SK-N-MC (cell line): ENCODE measurements around the gene REEP6.

ENCODE experiments used
- EZH2 ChIP-seq: fragments of 200-600 bp; sonication (generic); IDR thresholded peaks from one replicate; pipeline ENCODE4 v1.6.1; 2017; ENCODE audit warnings: antibody characterized with exemption
- FOXP2 ChIP-seq: optimal IDR thresholded peaks from 2 replicates; pipeline ENCODE3; 2011; ENCODE audit warnings: mild to moderate bottlenecking, moderate library complexity; ENCODE audit not compliant: insufficient read depth; ENCODE audit errors: extremely low read length, control extremely low read depth
- POLR2AphosphoS5 ChIP-seq: IDR thresholded peaks from 2 replicates; pipeline ENCODE4 v1.6.1; 2012; ENCODE audit warnings: mild to moderate bottlenecking, low read depth, low read length, borderline replicate concordance

- TF ChIP-seq EZH2, result no peak
- TF ChIP-seq POLR2AphosphoS5, result no peak
- TF ChIP-seq FOXP2, result no peak
Observed at GRCh38 chr19:1453525-1454364, 37.2 kb upstream of the REEP6 start.
